Gastrocnemius medialis (tissue), 4 donors: ENCODE data around the gene CASKIN2. TPM values are rescaled to one million over a fixed set of nuclear protein-coding genes. Genes with fewer than 3 reads are reported as not detected.

Experiments
- ATAC-seq, 2 donors: fragments of 150-250 bp; one replicate each; pipeline ENCODE4 v1.9.1; 2016
- DNase-seq, 2 donors: peaks; one replicate each; pipeline ENCODE4 v3.0.0-alpha.2; 2019
- H3K27ac ChIP-seq, 4 donors: fragments of 200-600 bp; sonication (generic); 1 replicate in 1 of 4; 2 replicates in 3 of 4; pipeline ENCODE4 v1.5.1; 2016 to 2018; ENCODE audit warnings: mild to moderate bottlenecking in 2 of 4, moderate library complexity in 1 of 4
- H3K27me3 ChIP-seq, 3 donors: fragments of 200-600 bp; sonication (generic) in 2 of 3; 1 replicate in 1 of 3; 2 replicates in 2 of 3; pipeline versions ENCODE4 v1.5.1 to v1.6.0; 2016 to 2019; ENCODE audit warnings: mild to moderate bottlenecking in 1 of 3, moderate library complexity in 1 of 3
- H3K36me3 ChIP-seq, 2 donors: fragments of 200-600 bp; sonication (generic) in 1 of 2; one replicate each; pipeline ENCODE4 v1.5.1; 2017 to 2018
- H3K4me1 ChIP-seq, 2 donors: fragments of 200-600 bp; sonication (generic) in 1 of 2; one replicate each; pipeline ENCODE4 v1.5.1; 2016 to 2017; ENCODE audit warnings: mild to moderate bottlenecking in 2 of 2
- H3K4me3 ChIP-seq, 4 donors: fragments of 200-600 bp; sonication (generic) in 3 of 4; 1 replicate in 1 of 4; 2 replicates in 3 of 4; pipeline ENCODE4 v1.5.1; 2016 to 2019; ENCODE audit warnings: mild to moderate bottlenecking in 2 of 4
- H3K9me3 ChIP-seq, 3 donors: fragments of 200-600 bp; sonication (generic) in 2 of 3; 1 replicate in 1 of 3; 2 replicates in 2 of 3; pipeline ENCODE4 v1.5.1; 2016 to 2019
- CTCF ChIP-seq, 5 experiments: fragments of 450-650 bp in 3 of 5; fragments of 200-600 bp in 2 of 5; sonication (generic) in 2 of 5; IDR thresholded peaks in 4 of 5; conservative IDR thresholded peaks in 1 of 5; 1 replicate in 4 of 5; 2 replicates in 1 of 5; pipeline ENCODE4 v1.5.1; 2016 to 2019; ENCODE audit warnings: antibody characterized with exemption in 5 of 5, mild to moderate bottlenecking in 3 of 5, moderate library complexity in 3 of 5
- POLR2A ChIP-seq, 2 donors: fragments of 450-650 bp; IDR thresholded peaks; one replicate each; pipeline ENCODE4 v1.6.1; 2017; ENCODE audit warnings: antibody characterized with exemption in 2 of 2, mild to moderate bottlenecking in 2 of 2, moderate library complexity in 2 of 2
- in situ Hi-C, 4 donors: fragments of 200-750 bp; cut with MboI; loops; one replicate each; pipeline versions ENCODE4 v1.15.0 to v1.8.0; 2017; ENCODE audit warnings: low sequenced_read_pairs in 4 of 4
- intact Hi-C: fragments of 100-400 bp; cut with DNase I; formaldehyde crosslinking; loops from one replicate; pipeline ENCODE4 v1.15.1; 2023; ENCODE audit warnings: low total_unique reads
- total RNA-seq, 4 donors: library from RNA; depleted of rRNA; stranded (reverse); fragments of >200 nt; gene quantifications; one replicate each; pipeline versions ENCODE4 v1.1.0 to v1.2.3, GENCODE V29; 2016

CASKIN2 gene
- total RNA-seq, 4 donors from 2014 or later, result 11.3 to 24.1 (median 16.8) TPM

GRCh38 chr17:75475144-75475835, 40.0 kb downstream of the CASKIN2 start:
- Histone ChIP-seq H3K27me3 (no peaks in the 10 kb centered on the region), H3K4me3 (no peak overlapping the region), H3K27ac (peak overlapping the region; percentile 67 to 81 (median 72)), H3K4me1 (peaks cover 59 to 64% of the 10 kb centered on the region in 2 donors), H3K36me3 (no peaks in the 10 kb centered on the region), H3K9me3 (no peaks in the 10 kb centered on the region)
- intact Hi-C loops (no loop called here), in situ Hi-C loops (no loop called here)
- no peak for TF ChIP-seq CTCF (IDR thresholded peaks at IDR 0.05 in 4 of 5, conservative IDR thresholded peaks at IDR 0.05 in 1 of 5)
- TF ChIP-seq POLR2A (IDR thresholded peaks at IDR 0.05), result no peak
- no peak for DNase-seq
- ATAC-seq, result no peak

GRCh38 chr17:75474736-75475135, 40.6 kb downstream of the CASKIN2 start:
- Histone ChIP-seq H3K27me3 (no peaks in the 10 kb centered on the region), H3K4me1 (peaks cover 53 to 59% of the 10 kb centered on the region in 2 donors), H3K4me3 (no peak overlapping the region), H3K36me3 (no peaks in the 10 kb centered on the region), H3K9me3 (no peaks in the 10 kb centered on the region), H3K27ac (peak overlapping the region; percentile 67 to 81 (median 72))
- TF ChIP-seq POLR2A (IDR thresholded peaks at IDR 0.05) (no peak), CTCF (IDR thresholded peaks at IDR 0.05 in 4 of 5, conservative IDR thresholded peaks at IDR 0.05 in 1 of 5) (no peak)
- intact Hi-C loops (no loop called here), in situ Hi-C loops (no loop called here)
- ATAC-seq (no peak), DNase-seq (no peak)

GRCh38 chr17:75473246-75473645, 42.1 kb downstream of the CASKIN2 start:
- Histone ChIP-seq H3K4me3 (no peak overlapping the region), H3K27ac (peak overlapping the region in 3 of 4 donors; percentile 38 to 81 (median 69)), H3K36me3 (no peaks in the 10 kb centered on the region), H3K9me3 (no peaks in the 10 kb centered on the region), H3K4me1 (peaks cover 49 to 63% of the 10 kb centered on the region in 2 donors), H3K27me3 (no peaks in the 10 kb centered on the region)
- in situ Hi-C loops (no loop called here), intact Hi-C loops (no loop called here)
- TF ChIP-seq POLR2A (IDR thresholded peaks at IDR 0.05), result no peak
- TF ChIP-seq CTCF (IDR thresholded peaks at IDR 0.05 in 4 of 5, conservative IDR thresholded peaks at IDR 0.05 in 1 of 5), result no peak
- DNase-seq, result no peak
- ATAC-seq, result no peak

- DNase-seq (no peak), ATAC-seq (no peak)
- H3K4me3 ChIP-seq, result no peak overlapping the region
- peaks cover 43 to 63% of the 10 kb centered on the region in 2 donors for H3K4me1 ChIP-seq
- no peaks in the 10 kb centered on the region for H3K36me3 ChIP-seq
- in situ Hi-C loops, result no loop called here
- no peaks in the 10 kb centered on the region for H3K27me3 ChIP-seq
- H3K9me3 ChIP-seq, result no peaks in the 10 kb centered on the region
- intact Hi-C loops, result no loop called here
- H3K27ac ChIP-seq, result peak overlapping the region in 2 of 4 donors; percentile 25 to 69
- no peak for TF ChIP-seq POLR2A (IDR thresholded peaks at IDR 0.05)
- TF ChIP-seq CTCF (IDR thresholded peaks at IDR 0.05 in 4 of 5, conservative IDR thresholded peaks at IDR 0.05 in 1 of 5), result no peak
Measured at GRCh38 chr17:75472119-75472518, 43.2 kb downstream of the CASKIN2 start.
